SK-N-SH treated with all-trans-retinoic acid at 6 μM for 48 hours (cell line): ENCODE data around the gene IL24.

ENCODE experiments used
- ARNTL ChIP-seq: fragments of 450-650 bp; formaldehyde crosslinking; IDR thresholded peaks from 2 replicates; pipeline ENCODE4 v1.5.0; 2020; ENCODE audit warnings: low read depth, mild to moderate bottlenecking, moderate library complexity, borderline replicate concordance
- BACH2 ChIP-seq: fragments of 250-450 bp; sonication (Bioruptor Pico); IDR thresholded peaks from 2 replicates; pipeline ENCODE4 v1.9.0; 2021; ENCODE audit warnings: mild to moderate bottlenecking, borderline replicate concordance
- CREB5 ChIP-seq: fragments of 250-450 bp; sonication (Bioruptor Pico); IDR thresholded peaks from 2 replicates; pipeline ENCODE4 v1.5.1; 2020; ENCODE audit warnings: low read depth, mild to moderate bottlenecking, moderate library complexity
- ISL1 ChIP-seq: fragments of 250-450 bp; sonication (Bioruptor Pico); IDR thresholded peaks from 2 replicates; pipeline ENCODE4 v2.1.2; 2022; ENCODE audit warnings: mild to moderate bottlenecking, moderate library complexity
- PATZ1 ChIP-seq: fragments of 250-450 bp; sonication (Bioruptor Pico); IDR thresholded peaks from 2 replicates; pipeline ENCODE4 v1.8.0; 2020; ENCODE audit warnings: mild to moderate bottlenecking, moderate library complexity, borderline replicate concordance
- PPARA ChIP-seq: fragments of 250-450 bp; sonication (Bioruptor Pico); IDR thresholded peaks from 2 replicates; pipeline ENCODE4 v1.5.0; 2020; ENCODE audit warnings: mild to moderate bottlenecking, borderline replicate concordance
- RARB ChIP-seq: fragments of 250-450 bp; sonication (Bioruptor Pico); IDR thresholded peaks from 2 replicates; pipeline ENCODE4 v1.8.0; 2021; ENCODE audit warnings: mild to moderate bottlenecking, moderate library complexity
- TCF4 ChIP-seq: fragments of 250-450 bp; sonication (Bioruptor Pico); IDR thresholded peaks from 2 replicates; pipeline ENCODE4 v1.8.0; 2021; ENCODE audit warnings: mild to moderate bottlenecking, moderate library complexity, borderline replicate concordance
- ZC3H10 ChIP-seq: fragments of 250-450 bp; sonication (Bioruptor Pico); IDR thresholded peaks from 2 replicates; pipeline ENCODE4 v1.5.1; 2021; ENCODE audit warnings: mild to moderate bottlenecking, moderate library complexity
- ZFP3 ChIP-seq: fragments of 250-450 bp; sonication (Bioruptor Pico); IDR thresholded peaks from 2 replicates; pipeline ENCODE4 v1.5.0; 2020; ENCODE audit warnings: mild to moderate bottlenecking, moderate library complexity
- ZFP30 ChIP-seq: fragments of 450-650 bp; formaldehyde crosslinking; IDR thresholded peaks from 2 replicates; pipeline ENCODE4 v1.5.0; 2022; ENCODE audit warnings: mild to moderate bottlenecking, moderate library complexity
- ZNF565 ChIP-seq: fragments of 450-650 bp; formaldehyde crosslinking; conservative IDR thresholded peaks from 2 replicates; pipeline ENCODE4 v1.5.0; 2020; ENCODE audit warnings: low read depth, mild to moderate bottlenecking, moderate library complexity
- ZNF8 ChIP-seq: fragments of 450-650 bp; formaldehyde crosslinking; IDR thresholded peaks from 2 replicates; pipeline ENCODE4 v1.5.0; 2020; ENCODE audit warnings: mild to moderate bottlenecking, moderate library complexity

GRCh38 chr1:206953126-206953525, 55.9 kb downstream of the IL24 start:
- no peak for TF ChIP-seq ARNTL (CRISPR knock-in tag)
- no peak for TF ChIP-seq ZFP3
- TF ChIP-seq TCF4 (CRISPR knock-in tag): no peak
- no peak for TF ChIP-seq CREB5
- TF ChIP-seq RARB (CRISPR knock-in tag): no peak
- TF ChIP-seq ISL1: no peak
- TF ChIP-seq ZC3H10: no peak
- no peak for TF ChIP-seq ZNF565 (CRISPR knock-in tag)
- no peak for TF ChIP-seq ZFP30 (CRISPR knock-in tag)
- no peak for TF ChIP-seq PATZ1 (CRISPR knock-in tag)
- no peak for TF ChIP-seq ZNF8 (CRISPR knock-in tag)
- no peak for TF ChIP-seq PPARA
- no peak for TF ChIP-seq BACH2 (CRISPR knock-in tag)
